Esophagus squamous epithelium (tissue), 4 donors: ENCODE data around the gene KCNS3.

ENCODE experiments used
- POLR2A ChIP-seq, 4 donors: fragments of 450-650 bp; IDR thresholded peaks; one replicate each; pipeline ENCODE4 v1.6.1; 2017; ENCODE audit warnings: antibody characterized with exemption in 4 of 4, mild to moderate bottlenecking in 4 of 4, moderate library complexity in 3 of 4
- TF ChIP-seq, protein P1 (sequence below), 6 experiments: fragments of 450-650 bp in 4 of 6; fragments of 200-600 bp in 2 of 6; sonication (generic) in 2 of 6; IDR thresholded peaks; one replicate each; pipeline ENCODE4 v1.5.1; 2016 to 2019; ENCODE audit warnings: antibody characterized with exemption in 6 of 6, mild to moderate bottlenecking in 4 of 6, moderate library complexity in 4 of 6

DNA sequence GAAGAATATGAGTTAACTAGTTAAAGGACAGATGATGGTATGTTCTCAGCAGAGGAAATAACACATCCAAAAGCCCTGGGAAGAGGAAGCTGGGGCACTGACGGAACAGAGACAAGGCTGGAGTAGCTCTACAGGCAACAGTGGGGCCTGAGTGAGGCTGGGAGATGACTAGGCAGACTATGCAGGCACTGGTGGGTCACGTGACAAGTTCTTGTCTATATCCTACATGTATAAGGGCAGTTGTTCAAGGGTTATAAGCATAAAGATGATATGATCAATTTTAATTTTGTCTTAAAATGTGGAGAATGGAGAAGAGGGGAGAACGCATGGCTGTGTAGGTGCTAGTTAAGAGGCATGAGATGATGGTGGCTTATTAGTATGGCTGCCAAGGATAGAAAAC, 68.6 kb downstream of the KCNS3 start:
- TF ChIP-seq, protein P1, sequence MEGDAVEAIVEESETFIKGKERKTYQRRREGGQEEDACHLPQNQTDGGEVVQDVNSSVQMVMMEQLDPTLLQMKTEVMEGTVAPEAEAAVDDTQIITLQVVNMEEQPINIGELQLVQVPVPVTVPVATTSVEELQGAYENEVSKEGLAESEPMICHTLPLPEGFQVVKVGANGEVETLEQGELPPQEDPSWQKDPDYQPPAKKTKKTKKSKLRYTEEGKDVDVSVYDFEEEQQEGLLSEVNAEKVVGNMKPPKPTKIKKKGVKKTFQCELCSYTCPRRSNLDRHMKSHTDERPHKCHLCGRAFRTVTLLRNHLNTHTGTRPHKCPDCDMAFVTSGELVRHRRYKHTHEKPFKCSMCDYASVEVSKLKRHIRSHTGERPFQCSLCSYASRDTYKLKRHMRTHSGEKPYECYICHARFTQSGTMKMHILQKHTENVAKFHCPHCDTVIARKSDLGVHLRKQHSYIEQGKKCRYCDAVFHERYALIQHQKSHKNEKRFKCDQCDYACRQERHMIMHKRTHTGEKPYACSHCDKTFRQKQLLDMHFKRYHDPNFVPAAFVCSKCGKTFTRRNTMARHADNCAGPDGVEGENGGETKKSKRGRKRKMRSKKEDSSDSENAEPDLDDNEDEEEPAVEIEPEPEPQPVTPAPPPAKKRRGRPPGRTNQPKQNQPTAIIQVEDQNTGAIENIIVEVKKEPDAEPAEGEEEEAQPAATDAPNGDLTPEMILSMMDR (IDR thresholded peaks at IDR 0.05), result no peak
- TF ChIP-seq POLR2A (IDR thresholded peaks at IDR 0.05), result no peak
